Mesenchymal stem cell (in vitro differentiated cells and primary cell): ENCODE data around the gene FRG1.
"Not testable (repeated sequence)": the region's sequence is repeated elsewhere in the genome, so short reads cannot be mapped to it uniquely, and the experiment has no call there.

ENCODE experiments used
- DNase-seq: peaks from one replicate; pipeline ENCODE4 v3.0.0-alpha.2; 2013
- H2AFZ ChIP-seq: one replicate; pipeline ENCODE4 v1.6.1; 2013; ENCODE audit warnings: low read depth, mild to moderate bottlenecking, control low read depth, inconsistent platforms, low read length, moderate library complexity
- H2AK5ac ChIP-seq: 2 replicates; pipeline ENCODE4 v1.6.1; 2013; ENCODE audit warnings: low read length, moderate library complexity, mild to moderate bottlenecking, inconsistent platforms; ENCODE audit not compliant: severe bottlenecking
- H2BK120ac ChIP-seq: one replicate; pipeline ENCODE4 v1.6.1; 2013; ENCODE audit warnings: low read depth, mild to moderate bottlenecking, inconsistent platforms, low read length, moderate library complexity
- H2BK12ac ChIP-seq, 2 experiments: one replicate each; pipeline ENCODE4 v1.6.1; 2013; ENCODE audit warnings: inconsistent platforms in 2 of 2, low read length in 2 of 2, mild to moderate bottlenecking in 2 of 2, moderate library complexity in 2 of 2, control low read depth in 1 of 2
- H2BK15ac ChIP-seq: one replicate; pipeline ENCODE4 v1.6.1; 2013; ENCODE audit warnings: mild to moderate bottlenecking, low read depth, inconsistent platforms; ENCODE audit not compliant: poor library complexity, severe bottlenecking
- H2BK5ac ChIP-seq: 2 replicates; pipeline ENCODE4 v1.6.1; 2013; ENCODE audit warnings: low read depth, mild to moderate bottlenecking, low read length, control low read depth, inconsistent platforms; ENCODE audit not compliant: poor library complexity, severe bottlenecking
- H3K14ac ChIP-seq, 2 experiments: one replicate each; pipeline ENCODE4 v1.6.1; 2013; ENCODE audit warnings: inconsistent platforms in 2 of 2, low read length in 2 of 2, control low read depth in 1 of 2, mild to moderate bottlenecking in 1 of 2, moderate library complexity in 1 of 2
- H3K18ac ChIP-seq, 2 experiments: one replicate each; pipeline ENCODE4 v1.6.1; 2013; ENCODE audit warnings: inconsistent platforms in 2 of 2, low read length in 2 of 2, control low read depth in 1 of 2, low read depth in 1 of 2, mild to moderate bottlenecking in 1 of 2
- H3K23ac ChIP-seq, 2 experiments: one replicate each; pipeline ENCODE4 v1.6.1; 2013; ENCODE audit warnings: inconsistent platforms in 2 of 2, low read length in 2 of 2, mild to moderate bottlenecking in 2 of 2, moderate library complexity in 2 of 2, control low read depth in 1 of 2
- H3K27ac ChIP-seq: 2 replicates; pipeline ENCODE4 v1.5.1; 2013; ENCODE audit warnings: mild to moderate bottlenecking, moderate library complexity, low read length, control low read depth, inconsistent platforms; ENCODE audit not compliant: poor library complexity, severe bottlenecking
- H3K27me3 ChIP-seq, 2 experiments: 2 replicates each; pipeline versions ENCODE4 v1.6.1 to v1.7.0; 2013; ENCODE audit warnings: low read length in 2 of 2, mild to moderate bottlenecking in 2 of 2, moderate library complexity in 2 of 2, control low read depth in 1 of 2, inconsistent platforms in 1 of 2; ENCODE audit not compliant: control insufficient read depth in 1 of 2, insufficient read depth in 1 of 2
- H3K36me3 ChIP-seq, 2 experiments: 2 replicates each; pipeline versions ENCODE4 v1.6.1 to v1.7.0; 2013; ENCODE audit warnings: low read length in 2 of 2, control low read depth in 1 of 2, inconsistent platforms in 1 of 2, low read depth in 1 of 2, mild to moderate bottlenecking in 1 of 2; ENCODE audit not compliant: insufficient read depth in 2 of 2, control insufficient read depth in 1 of 2
- H3K4ac ChIP-seq, 2 experiments: one replicate each; pipeline ENCODE4 v1.6.1; 2013; ENCODE audit warnings: inconsistent platforms in 2 of 2, low read length in 2 of 2, mild to moderate bottlenecking in 2 of 2, moderate library complexity in 2 of 2, control low read depth in 1 of 2, low read depth in 1 of 2
- H3K4me1 ChIP-seq: 2 replicates; pipeline ENCODE4 v1.6.1; 2013; ENCODE audit warnings: low read depth, low read length, control low read depth; ENCODE audit not compliant: control insufficient read depth, insufficient read depth
- H3K4me2 ChIP-seq: 2 replicates; pipeline ENCODE4 v1.6.1; 2013; ENCODE audit warnings: low read length, mild to moderate bottlenecking, inconsistent platforms; ENCODE audit not compliant: poor library complexity, severe bottlenecking
- H3K4me3 ChIP-seq, 2 experiments: 2 replicates each; pipeline versions ENCODE4 v1.5.1 to v1.7.0; 2013; ENCODE audit warnings: low read length in 2 of 2, mild to moderate bottlenecking in 2 of 2, control low read depth in 1 of 2, low read depth in 1 of 2; ENCODE audit not compliant: insufficient read depth in 1 of 2
- H3K79me1 ChIP-seq: replicated peaks from 2 replicates; pipeline ENCODE4 v1.6.1; 2013; ENCODE audit warnings: mild to moderate bottlenecking, control low read depth, low read length, inconsistent platforms; ENCODE audit not compliant: poor library complexity, severe bottlenecking
- H3K9ac ChIP-seq: 2 replicates; pipeline ENCODE4 v1.7.0; 2013; ENCODE audit warnings: mild to moderate bottlenecking, low read length, moderate library complexity
- H3K9me3 ChIP-seq: 2 replicates; pipeline ENCODE4 v1.7.0; 2013; ENCODE audit warnings: mild to moderate bottlenecking, low read length; ENCODE audit not compliant: control insufficient read depth
- H4K8ac ChIP-seq: one replicate; pipeline ENCODE4 v1.6.1; 2013; ENCODE audit warnings: inconsistent platforms, mild to moderate bottlenecking, low read length, moderate library complexity
- H4K91ac ChIP-seq: one replicate; pipeline ENCODE4 v1.6.1; 2013; ENCODE audit warnings: mild to moderate bottlenecking, low read length, inconsistent platforms
- WGBS: methylation state at CpG from one replicate; pipeline ENCODE4 v1.1.7; 2013; ENCODE audit warnings: mixed read lengths; 5-methylcytosine and 5-hydroxymethylcytosine counted together

Gene FRG1

DNA sequence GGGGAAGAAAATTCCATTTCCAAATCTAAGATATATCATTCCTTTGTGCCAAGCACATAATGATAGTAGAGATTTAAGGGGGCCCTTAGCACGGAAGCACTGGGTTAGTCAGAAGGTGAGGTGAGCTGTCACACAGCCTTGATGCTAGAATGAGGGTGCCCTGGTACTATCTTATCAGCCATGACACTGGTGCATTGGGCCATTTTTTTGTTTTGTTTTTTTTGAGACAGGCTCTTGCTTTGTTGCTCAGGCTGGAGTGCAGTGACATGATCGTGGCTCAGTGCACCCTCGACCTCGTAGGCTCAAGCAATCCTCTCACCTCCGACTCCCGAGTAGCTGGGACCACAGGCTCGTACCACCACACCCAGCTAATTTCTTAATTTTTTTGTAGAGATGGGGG is 7.8 kb downstream of the FRG1 start:
- H2BK120ac ChIP-seq, H3K4me1 ChIP-seq, H4K91ac ChIP-seq, H3K27ac ChIP-seq, H3K4me2 ChIP-seq, H3K18ac ChIP-seq, H3K4me3 ChIP-seq, H3K23ac ChIP-seq, H3K9ac ChIP-seq, H2BK15ac ChIP-seq, H3K27me3 ChIP-seq, H2AK5ac ChIP-seq, H2BK12ac ChIP-seq, DNase-seq, H3K79me1 ChIP-seq, H3K9me3 ChIP-seq, H4K8ac ChIP-seq, H2BK5ac ChIP-seq, H3K4ac ChIP-seq, H3K14ac ChIP-seq, H2AFZ ChIP-seq: not testable (repeated sequence)
- 100% methylated on average over 1 of the region's 7 CpGs for WGBS
- peaks cover 3 to 22% of the 10 kb centered on the region in 2 experiments for H3K36me3 ChIP-seq

DNA sequence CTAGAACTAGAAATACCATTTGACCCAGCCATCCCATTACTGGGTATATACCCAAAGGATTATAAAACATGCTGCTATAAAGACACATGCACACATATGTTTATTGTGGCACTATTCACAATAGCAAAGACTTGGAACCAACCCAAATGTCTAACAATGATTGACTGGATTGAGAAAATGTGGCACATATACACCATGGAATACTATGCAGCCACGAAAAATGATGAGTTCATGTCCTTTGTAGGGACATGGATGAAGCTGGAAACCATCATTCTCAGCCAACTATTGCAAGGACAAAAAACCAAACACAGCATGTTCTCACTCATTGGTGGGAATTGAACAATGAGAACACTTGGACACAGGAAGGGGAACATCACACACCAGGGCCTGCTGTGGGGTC is 28.6 kb downstream of the FRG1 start:
- not testable (repeated sequence) for H3K9me3 ChIP-seq, H2AK5ac ChIP-seq, H2AFZ ChIP-seq, H2BK5ac ChIP-seq, H3K4me1 ChIP-seq, H2BK15ac ChIP-seq, H3K4me3 ChIP-seq, H3K14ac ChIP-seq, H4K8ac ChIP-seq, H2BK120ac ChIP-seq, H2BK12ac ChIP-seq, H3K27ac ChIP-seq, H3K4me2 ChIP-seq, H3K9ac ChIP-seq, H3K27me3 ChIP-seq, H3K18ac ChIP-seq, H3K36me3 ChIP-seq, H3K79me1 ChIP-seq, H3K23ac ChIP-seq, H4K91ac ChIP-seq, H3K4ac ChIP-seq, DNase-seq
- no CpG with 5 or more reads among the region's 1 CpG for WGBS

DNA sequence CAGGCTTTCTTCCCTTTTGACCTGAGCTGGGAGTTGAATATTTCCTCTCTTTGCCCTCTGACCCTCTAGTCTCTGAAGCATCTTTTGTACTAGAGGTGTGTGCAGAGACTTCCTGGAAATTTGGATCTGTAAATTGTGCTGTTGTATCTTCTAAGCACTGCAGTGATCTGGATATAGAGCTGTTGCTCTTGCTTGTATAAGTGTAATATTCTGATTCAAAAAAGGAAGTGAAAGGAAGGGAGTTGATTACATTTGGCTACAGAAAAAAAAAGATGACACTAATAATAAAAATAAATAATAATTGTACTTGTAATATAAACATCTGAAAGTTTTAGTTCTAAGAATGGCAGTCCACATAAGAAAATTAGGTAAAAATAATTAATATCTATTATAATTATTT is 33.0 kb downstream of the FRG1 start:
- Histone ChIP-seq H3K36me3 (no peaks in the 10 kb centered on the region), H3K4me3 (no peak overlapping the region), H4K8ac (no peak overlapping the region), H3K4me1 (no peaks in the 10 kb centered on the region), H3K79me1 (no peaks in the 10 kb centered on the region), H2BK15ac (no peak overlapping the region), H2BK120ac (no peak overlapping the region), H2AK5ac (no peak overlapping the region), H3K18ac (no peak overlapping the region), H3K27ac (no peak overlapping the region), H2AFZ (no peak overlapping the region), H2BK12ac (no peak overlapping the region), H3K9me3 (peaks cover 4% of the 10 kb centered on the region), H2BK5ac (no peak overlapping the region), H3K4ac (no peak overlapping the region), H3K14ac (no peak overlapping the region), H4K91ac (no peak overlapping the region), H3K23ac (no peak overlapping the region), H3K27me3 (no peaks in the 10 kb centered on the region), H3K4me2 (no peak overlapping the region), H3K9ac (no peak overlapping the region)
- DNase-seq, result no peak

DNA sequence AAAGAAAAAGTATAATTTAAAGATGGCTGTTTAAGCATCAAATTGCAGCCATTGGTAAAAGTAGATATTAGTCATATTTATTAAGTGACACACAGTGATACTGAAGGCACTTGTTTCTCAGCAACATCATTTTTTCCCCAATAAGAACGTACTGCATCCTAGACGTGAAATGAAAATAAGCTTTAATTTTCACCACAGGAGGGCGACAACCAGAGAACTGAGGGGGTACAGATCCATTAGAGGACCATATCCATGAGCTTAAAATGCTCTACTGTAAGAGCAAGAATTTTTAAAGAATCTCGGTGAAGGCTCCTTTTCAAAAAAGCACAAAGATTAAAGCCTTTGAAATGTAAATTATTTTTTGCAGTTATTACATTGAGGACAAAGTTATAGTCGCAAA is 33.4 kb downstream of the FRG1 start:
- H4K8ac ChIP-seq, result no peak overlapping the region

More for the DNA sequence above, 33.4 kb downstream of the FRG1 start:
- Histone ChIP-seq H3K4me2 (no peak overlapping the region), H3K79me1 (no peaks in the 10 kb centered on the region), H3K4ac (no peak overlapping the region), H3K27me3 (no peaks in the 10 kb centered on the region), H2BK15ac (no peak overlapping the region), H4K91ac (no peak overlapping the region), H3K4me3 (no peak overlapping the region), H2AK5ac (no peak overlapping the region), H3K18ac (no peak overlapping the region), H2BK5ac (no peak overlapping the region), H2AFZ (no peak overlapping the region), H3K36me3 (no peaks in the 10 kb centered on the region), H3K27ac (no peak overlapping the region), H3K14ac (no peak overlapping the region), H3K9ac (no peak overlapping the region), H2BK120ac (no peak overlapping the region), H3K23ac (no peak overlapping the region), H2BK12ac (no peak overlapping the region), H3K9me3 (peaks cover 4% of the 10 kb centered on the region), H3K4me1 (no peaks in the 10 kb centered on the region)
- no peak for DNase-seq
- 62% methylated on average over 4 of the region's 5 CpGs for WGBS
